ENCODE data around the gene DGKD.

Gene DGKD

GRCh38 chr2:233320470-233320869, 33.8 kb upstream of the DGKD start:
- TF ChIP-seq POLR2A (IDR thresholded peaks at IDR 0.05; ENCODE audit: low read depth, low read length) (no peak), PAX5 (IDR thresholded peaks at IDR 0.05; ENCODE audit: insufficient read depth, low read length, severe bottlenecking) (no peak), POLR2AphosphoS5 (IDR thresholded peaks at IDR 0.05; ENCODE audit: low read depth, low read length) (no peak), POU2F2 (IDR thresholded peaks at IDR 0.05; ENCODE audit: low read depth, low read length) (no peak), TAF1 (IDR thresholded peaks at IDR 0.05; ENCODE audit: low read depth, low read length) (no peak), SPI1 (IDR thresholded peaks at IDR 0.05; ENCODE audit: low read depth, low read length) (no peak)
- FAIRE-seq = no peak
- no peak for DNase-seq (ENCODE audit: insufficient read length, low spot score)

GRCh38 chr2:233321166-233321565, 33.1 kb upstream of the DGKD start:
- FAIRE-seq (no peak), DNase-seq (ENCODE audit: insufficient read length, low spot score) (no peak)

GRCh38 chr2:233323851-233324250, 30.4 kb upstream of the DGKD start:
- TF ChIP-seq PAX5 (IDR thresholded peaks at IDR 0.05; ENCODE audit: insufficient read depth, low read length, severe bottlenecking) = no peak
- no peak for TF ChIP-seq POLR2A (IDR thresholded peaks at IDR 0.05; ENCODE audit: low read depth, low read length)
- FAIRE-seq = no peak
- no peak for DNase-seq (ENCODE audit: insufficient read length, low spot score)

More at GRCh38 chr2:233321166-233321565, 33.1 kb upstream of the DGKD start:
- TF ChIP-seq POU2F2 (IDR thresholded peaks at IDR 0.05; ENCODE audit: low read depth, low read length) (no peak), SPI1 (IDR thresholded peaks at IDR 0.05; ENCODE audit: low read depth, low read length) (no peak), TAF1 (IDR thresholded peaks at IDR 0.05; ENCODE audit: low read depth, low read length) (no peak), POLR2A (IDR thresholded peaks at IDR 0.05; ENCODE audit: low read depth, low read length) (no peak), POLR2AphosphoS5 (IDR thresholded peaks at IDR 0.05; ENCODE audit: low read depth, low read length) (no peak), PAX5 (IDR thresholded peaks at IDR 0.05; ENCODE audit: insufficient read depth, low read length, severe bottlenecking) (no peak)

GRCh38 chr2:233325256-233325655, 29.0 kb upstream of the DGKD start:
- no peak for TF ChIP-seq TAF1 (IDR thresholded peaks at IDR 0.05; ENCODE audit: low read depth, low read length)
- TF ChIP-seq POLR2AphosphoS5 (IDR thresholded peaks at IDR 0.05; ENCODE audit: low read depth, low read length) = no peak
- TF ChIP-seq POU2F2 (IDR thresholded peaks at IDR 0.05; ENCODE audit: low read depth, low read length) = no peak
- TF ChIP-seq PAX5 (IDR thresholded peaks at IDR 0.05; ENCODE audit: insufficient read depth, low read length, severe bottlenecking) = no peak
- TF ChIP-seq POLR2A (IDR thresholded peaks at IDR 0.05; ENCODE audit: low read depth, low read length) = no peak
- no peak for TF ChIP-seq SPI1 (IDR thresholded peaks at IDR 0.05; ENCODE audit: low read depth, low read length)
- FAIRE-seq = no peak
- no peak for DNase-seq (ENCODE audit: insufficient read length, low spot score)

- no peak for TF ChIP-seq POLR2A (IDR thresholded peaks at IDR 0.05; ENCODE audit: low read depth, low read length)
- no peak for TF ChIP-seq POU2F2 (IDR thresholded peaks at IDR 0.05; ENCODE audit: low read depth, low read length)
- TF ChIP-seq SPI1 (IDR thresholded peaks at IDR 0.05; ENCODE audit: low read depth, low read length) = no peak
- TF ChIP-seq PAX5 (IDR thresholded peaks at IDR 0.05; ENCODE audit: insufficient read depth, low read length, severe bottlenecking) = no peak
- DNase-seq (ENCODE audit: insufficient read length, low spot score) (no peak), FAIRE-seq (no peak)
Measured at GRCh38 chr2:233325814-233326213, 28.5 kb upstream of the DGKD start.

GRCh38 chr2:233326500-233326899, 27.8 kb upstream of the DGKD start:
- TF ChIP-seq POLR2AphosphoS5 (IDR thresholded peaks at IDR 0.05; ENCODE audit: low read depth, low read length) = no peak
- no peak for TF ChIP-seq PAX5 (IDR thresholded peaks at IDR 0.05; ENCODE audit: insufficient read depth, low read length, severe bottlenecking)
- TF ChIP-seq POU2F2 (IDR thresholded peaks at IDR 0.05; ENCODE audit: low read depth, low read length) = no peak
- no peak for TF ChIP-seq TAF1 (IDR thresholded peaks at IDR 0.05; ENCODE audit: low read depth, low read length)
- TF ChIP-seq POLR2A (IDR thresholded peaks at IDR 0.05; ENCODE audit: low read depth, low read length) = no peak
- no peak for TF ChIP-seq SPI1 (IDR thresholded peaks at IDR 0.05; ENCODE audit: low read depth, low read length)
- no peak for DNase-seq (ENCODE audit: insufficient read length, low spot score)
- FAIRE-seq = no peak

- DNase-seq (ENCODE audit: insufficient read length, low spot score) (no peak), FAIRE-seq (no peak)
- TF ChIP-seq TAF1 (IDR thresholded peaks at IDR 0.05; ENCODE audit: low read depth, low read length) (no peak), POLR2AphosphoS5 (IDR thresholded peaks at IDR 0.05; ENCODE audit: low read depth, low read length) (no peak), POU2F2 (IDR thresholded peaks at IDR 0.05; ENCODE audit: low read depth, low read length) (no peak), POLR2A (IDR thresholded peaks at IDR 0.05; ENCODE audit: low read depth, low read length) (no peak), PAX5 (IDR thresholded peaks at IDR 0.05; ENCODE audit: insufficient read depth, low read length, severe bottlenecking) (no peak), SPI1 (IDR thresholded peaks at IDR 0.05; ENCODE audit: low read depth, low read length) (no peak)
Measured at GRCh38 chr2:233328922-233329321, 25.4 kb upstream of the DGKD start.

- FAIRE-seq (peak; percentile 47), DNase-seq (ENCODE audit: insufficient read length, low spot score) (no peak)
- no peak for TF ChIP-seq SPI1 (IDR thresholded peaks at IDR 0.05; ENCODE audit: low read depth, low read length)
- no peak for TF ChIP-seq TAF1 (IDR thresholded peaks at IDR 0.05; ENCODE audit: low read depth, low read length)
- no peak for TF ChIP-seq POLR2A (IDR thresholded peaks at IDR 0.05; ENCODE audit: low read depth, low read length)
Measured at GRCh38 chr2:233329489-233330135, 24.7 kb upstream of the DGKD start.

GRCh38 chr2:233331536-233331935, 22.8 kb upstream of the DGKD start:
- TF ChIP-seq POU2F2 (IDR thresholded peaks at IDR 0.05; ENCODE audit: low read depth, low read length) = 0 out of 2 replicates have a peak, but pooled peaks have one; percentile 31
- peak; percentile 86 for TF ChIP-seq SPI1 (IDR thresholded peaks at IDR 0.05; ENCODE audit: low read depth, low read length)
- no peak for TF ChIP-seq PAX5 (IDR thresholded peaks at IDR 0.05; ENCODE audit: insufficient read depth, low read length, severe bottlenecking)
- no peak for TF ChIP-seq POLR2A (IDR thresholded peaks at IDR 0.05; ENCODE audit: low read depth, low read length)
- TF ChIP-seq POLR2AphosphoS5 (IDR thresholded peaks at IDR 0.05; ENCODE audit: low read depth, low read length) = no peak
- FAIRE-seq (peak; percentile 96), DNase-seq (ENCODE audit: insufficient read length, low spot score) (peak; percentile 48)

- TF ChIP-seq SPI1 (IDR thresholded peaks at IDR 0.05; ENCODE audit: low read depth, low read length) (no peak), POU2F2 (IDR thresholded peaks at IDR 0.05; ENCODE audit: low read depth, low read length) (no peak), POLR2AphosphoS5 (IDR thresholded peaks at IDR 0.05; ENCODE audit: low read depth, low read length) (no peak), POLR2A (IDR thresholded peaks at IDR 0.05; ENCODE audit: low read depth, low read length) (no peak), TAF1 (IDR thresholded peaks at IDR 0.05; ENCODE audit: low read depth, low read length) (no peak), PAX5 (IDR thresholded peaks at IDR 0.05; ENCODE audit: insufficient read depth, low read length, severe bottlenecking) (no peak)
- FAIRE-seq = no peak
- DNase-seq (ENCODE audit: insufficient read length, low spot score) = no peak
Measured at GRCh38 chr2:233332125-233332524, 22.2 kb upstream of the DGKD start.

All from GM12891 (cell line).